Measurements from ENCODE around the gene SUPT20HL1.

The SUPT20HL1 gene

GRCh38 chrX:24405959-24406358 is 45.5 kb downstream of the SUPT20HL1 start:
- no peak for DNase-seq
